Measurements from ENCODE around the gene TSHZ1. TPM values are rescaled to one million over a fixed set of nuclear protein-coding genes. Genes with fewer than 3 reads are reported as not detected.
"Not testable (repeated sequence)": the region's sequence is repeated elsewhere in the genome, so short reads cannot be mapped to it uniquely, and the experiment has no call there.

Gene TSHZ1
- total and polyA plus RNA-seq, 2 experiments from 2014 or later: 0.23 to 0.38 TPM

- TF ChIP-seq EZH2 (IDR thresholded peaks at IDR 0.05; ENCODE audit: low read depth, unreplicated experiment) (no peak), REST (IDR thresholded peaks at IDR 0.05; ENCODE audit: unreplicated experiment) (no peak), NANOG (IDR thresholded peaks at IDR 0.05; ENCODE audit: borderline replicate concordance) (no peak)
Measured at GRCh38 chr18:75324686-75325257, 114.2 kb downstream of the TSHZ1 start.

GRCh38 chr18:75329753-75330152, 119.2 kb downstream of the TSHZ1 start:
- H3K9me2 ChIP-seq (ENCODE audit: insufficient read depth); H3K79me2 ChIP-seq (replicated peaks; ENCODE audit: insufficient read depth); H3K27ac Mint-ChIP-seq; H3K4me3 ChIP-seq; H3K27me3 ChIP-seq (ENCODE audit: insufficient read depth); ATAC-seq; H3K4me3 Mint-ChIP-seq; DNase-seq (ENCODE audit: low spot score); H2AFZ ChIP-seq; H3F3A ChIP-seq (replicated peaks; ENCODE audit: low read depth); H3K4me2 ChIP-seq; H3K27me3 Mint-ChIP-seq (ENCODE audit: insufficient read depth, low read depth, poor library complexity); H4K20me1 ChIP-seq (replicated peaks; ENCODE audit: insufficient read depth); H3K36me3 ChIP-seq (ENCODE audit: insufficient read depth); H3K4me1 ChIP-seq (ENCODE audit: insufficient read depth); H3K4me1 Mint-ChIP-seq; H3K27ac ChIP-seq (ENCODE audit: low read depth): not testable (repeated sequence)
- peaks cover 35% of the 10 kb centered on the region for H3K9me3 Mint-ChIP-seq
- peaks cover 17% of the 10 kb centered on the region; the same call in 2 of the 3 replicates for H3K36me3 Mint-ChIP-seq (ENCODE audit: low read depth)

More at GRCh38 chr18:75324686-75325257, 114.2 kb downstream of the TSHZ1 start:
- Histone ChIP-seq H3K4me2 (no peak overlapping the region), H4K20me1 (replicated peaks; ENCODE audit: insufficient read depth) (no peaks in the 10 kb centered on the region), H3F3A (replicated peaks; ENCODE audit: low read depth) (no peaks in the 10 kb centered on the region), H3K4me3 (no peak overlapping the region), H3K36me3 (ENCODE audit: insufficient read depth) (no peaks in the 10 kb centered on the region; the same call in 1 of the 2 replicates), H3K9me2 (ENCODE audit: insufficient read depth) (no peaks in the 10 kb centered on the region), H3K27ac (ENCODE audit: low read depth) (no peak overlapping the region), H2AFZ (no peak overlapping the region), H3K27me3 (ENCODE audit: insufficient read depth) (no peaks in the 10 kb centered on the region), H3K4me1 (ENCODE audit: insufficient read depth) (no peaks in the 10 kb centered on the region), H3K79me2 (replicated peaks; ENCODE audit: insufficient read depth) (no peaks in the 10 kb centered on the region)
- H3K27ac Mint-ChIP-seq: no peak overlapping the region
- peaks cover 5% of the 10 kb centered on the region for H3K27me3 Mint-ChIP-seq (ENCODE audit: insufficient read depth, low read depth, poor library complexity)
- H3K36me3 Mint-ChIP-seq (ENCODE audit: low read depth): peaks cover 17% of the 10 kb centered on the region; the same call in 2 of the 3 replicates
- no peak overlapping the region for H3K4me3 Mint-ChIP-seq
- no peaks in the 10 kb centered on the region for H3K4me1 Mint-ChIP-seq
- H3K9me3 Mint-ChIP-seq: peaks cover 35% of the 10 kb centered on the region
- ATAC-seq (no peak), DNase-seq (ENCODE audit: low spot score) (no peak)

- Histone ChIP-seq H3K27ac (ENCODE audit: low read depth) (no peak overlapping the region), H3K36me3 (ENCODE audit: insufficient read depth) (no peaks in the 10 kb centered on the region; the same call in 1 of the 2 replicates), H3K27me3 (ENCODE audit: insufficient read depth) (no peaks in the 10 kb centered on the region), H3K4me1 (ENCODE audit: insufficient read depth) (no peaks in the 10 kb centered on the region), H3F3A (replicated peaks; ENCODE audit: low read depth) (no peaks in the 10 kb centered on the region), H3K4me2 (no peak overlapping the region), H2AFZ (no peak overlapping the region), H4K20me1 (replicated peaks; ENCODE audit: insufficient read depth) (no peaks in the 10 kb centered on the region), H3K9me2 (ENCODE audit: insufficient read depth) (no peaks in the 10 kb centered on the region), H3K79me2 (replicated peaks; ENCODE audit: insufficient read depth) (no peaks in the 10 kb centered on the region), H3K4me3 (no peak overlapping the region)
- Mint-ChIP-seq H3K27ac (no peak overlapping the region), H3K9me3 (peaks cover 32% of the 10 kb centered on the region), H3K36me3 (ENCODE audit: low read depth) (peaks cover 16% of the 10 kb centered on the region; the same call in 2 of the 3 replicates), H3K27me3 (ENCODE audit: insufficient read depth, low read depth, poor library complexity) (peaks cover 6% of the 10 kb centered on the region), H3K4me1 (no peaks in the 10 kb centered on the region), H3K4me3 (no peak overlapping the region)
- DNase-seq (ENCODE audit: low spot score) (no peak), ATAC-seq (no peak)
- no peak for TF ChIP-seq JUNB (IDR thresholded peaks at IDR 0.05; ENCODE audit: unreplicated experiment)
Measured at GRCh38 chr18:75330308-75330707, 119.7 kb downstream of the TSHZ1 start.

Data from GM23338 (cell line).